Measurements from ENCODE around the gene TTC28.

- TF ChIP-seq POLR2A (IDR thresholded peaks at IDR 0.05) (no peak), POLR2AphosphoS5 (IDR thresholded peaks at IDR 0.05) (no peak)
- TF ChIP-seq, protein P1, sequence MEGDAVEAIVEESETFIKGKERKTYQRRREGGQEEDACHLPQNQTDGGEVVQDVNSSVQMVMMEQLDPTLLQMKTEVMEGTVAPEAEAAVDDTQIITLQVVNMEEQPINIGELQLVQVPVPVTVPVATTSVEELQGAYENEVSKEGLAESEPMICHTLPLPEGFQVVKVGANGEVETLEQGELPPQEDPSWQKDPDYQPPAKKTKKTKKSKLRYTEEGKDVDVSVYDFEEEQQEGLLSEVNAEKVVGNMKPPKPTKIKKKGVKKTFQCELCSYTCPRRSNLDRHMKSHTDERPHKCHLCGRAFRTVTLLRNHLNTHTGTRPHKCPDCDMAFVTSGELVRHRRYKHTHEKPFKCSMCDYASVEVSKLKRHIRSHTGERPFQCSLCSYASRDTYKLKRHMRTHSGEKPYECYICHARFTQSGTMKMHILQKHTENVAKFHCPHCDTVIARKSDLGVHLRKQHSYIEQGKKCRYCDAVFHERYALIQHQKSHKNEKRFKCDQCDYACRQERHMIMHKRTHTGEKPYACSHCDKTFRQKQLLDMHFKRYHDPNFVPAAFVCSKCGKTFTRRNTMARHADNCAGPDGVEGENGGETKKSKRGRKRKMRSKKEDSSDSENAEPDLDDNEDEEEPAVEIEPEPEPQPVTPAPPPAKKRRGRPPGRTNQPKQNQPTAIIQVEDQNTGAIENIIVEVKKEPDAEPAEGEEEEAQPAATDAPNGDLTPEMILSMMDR (IDR thresholded peaks at IDR 0.05) = no peak
Measured at GRCh38 chr22:28521451-28521850, 158.2 kb downstream of the TTC28 start.
